SU-DHL-6 (cell line): ENCODE data around the gene CHRND.

Experiments
- H2AFZ ChIP-seq: fragments of 200-600 bp; sonication (generic); 2 replicates; pipeline ENCODE4 v1.6.1; 2014; ENCODE audit warnings: low read depth, mild to moderate bottlenecking, moderate library complexity, mixed read lengths, antibody characterized with exemption, low read length; ENCODE audit not compliant: severe bottlenecking
- H3F3A ChIP-seq: fragments of 200-600 bp; shearing (Covaris generic); 2 replicates; pipeline ENCODE4 v1.6.0; 2016; ENCODE audit warnings: antibody characterized with exemption, mild to moderate bottlenecking; ENCODE audit not compliant: insufficient read depth
- H3K27ac ChIP-seq: fragments of 200-600 bp; sonication (generic); 2 replicates; pipeline ENCODE4 v1.5.1; 2016; ENCODE audit warnings: low read depth, mild to moderate bottlenecking, low read length, moderate library complexity, mixed read lengths
- H3K27me3 ChIP-seq: fragments of 200-600 bp; sonication (generic), shearing (Covaris generic); 2 replicates; pipeline ENCODE4 v1.6.0; 2014; ENCODE audit warnings: mild to moderate bottlenecking, low read length
- H3K36me3 ChIP-seq: fragments of 200-600 bp; sonication (generic); 2 replicates; pipeline ENCODE4 v1.6.1; 2014; ENCODE audit warnings: mild to moderate bottlenecking, low read length, mixed read lengths
- H3K4me2 ChIP-seq: fragments of 300-600, 200-600 bp; shearing (Covaris generic), sonication (generic); 2 replicates; pipeline ENCODE4 v1.6.0; 2014; ENCODE audit warnings: low read length, low read depth, mild to moderate bottlenecking; ENCODE audit not compliant: poor library complexity, severe bottlenecking
- H3K4me3 ChIP-seq: fragments of 200-600 bp; sonication (generic); 2 replicates; pipeline ENCODE4 v1.5.1; 2014; ENCODE audit warnings: antibody characterized with exemption, low read length, mild to moderate bottlenecking, mixed read lengths; ENCODE audit not compliant: insufficient read depth, poor library complexity, severe bottlenecking
- H3K79me2 ChIP-seq: fragments of 200-600 bp; sonication (generic); 2 replicates; pipeline ENCODE4 v1.6.1; 2014; ENCODE audit warnings: mild to moderate bottlenecking, low read length, moderate library complexity; ENCODE audit not compliant: insufficient read depth
- H3K9ac ChIP-seq: fragments of 200-600 bp; sonication (generic); 2 replicates; pipeline ENCODE4 v1.7.0; 2014; ENCODE audit warnings: mild to moderate bottlenecking, low read length
- H3K9me2 ChIP-seq: fragments of 200-600 bp; sonication (generic); replicated peaks from 2 replicates; pipeline ENCODE4 v1.6.1; 2014; ENCODE audit warnings: low read length; ENCODE audit not compliant: insufficient read depth
- H3K9me3 ChIP-seq: fragments of 200-600 bp; sonication (generic); 2 replicates; pipeline ENCODE4 v1.6.1; 2014; ENCODE audit warnings: low read length, mixed read lengths; ENCODE audit not compliant: insufficient read depth
- H4K20me1 ChIP-seq: fragments of 200-600 bp; sonication (generic); 2 replicates; pipeline ENCODE4 v1.6.1; 2014; ENCODE audit warnings: low read depth, mild to moderate bottlenecking, antibody characterized with exemption, low read length, moderate library complexity, mixed read lengths
- EZH2phosphoT487 ChIP-seq: fragments of 200-600 bp; sonication (generic), shearing (Covaris generic); conservative IDR thresholded peaks from 2 replicates; pipeline ENCODE4 v1.6.1; 2018; ENCODE audit warnings: mild to moderate bottlenecking, antibody characterized with exemption, low read length, moderate library complexity, mixed read lengths
- TF ChIP-seq, protein P1 (sequence below): fragments of 200-600 bp; sonication (generic); IDR thresholded peaks from one replicate; pipeline ENCODE4 v1.5.1; 2017; ENCODE audit warnings: antibody characterized with exemption, mild to moderate bottlenecking, low read length, moderate library complexity; ENCODE audit not compliant: insufficient read depth, poor library complexity, severe bottlenecking

The CHRND gene

DNA sequence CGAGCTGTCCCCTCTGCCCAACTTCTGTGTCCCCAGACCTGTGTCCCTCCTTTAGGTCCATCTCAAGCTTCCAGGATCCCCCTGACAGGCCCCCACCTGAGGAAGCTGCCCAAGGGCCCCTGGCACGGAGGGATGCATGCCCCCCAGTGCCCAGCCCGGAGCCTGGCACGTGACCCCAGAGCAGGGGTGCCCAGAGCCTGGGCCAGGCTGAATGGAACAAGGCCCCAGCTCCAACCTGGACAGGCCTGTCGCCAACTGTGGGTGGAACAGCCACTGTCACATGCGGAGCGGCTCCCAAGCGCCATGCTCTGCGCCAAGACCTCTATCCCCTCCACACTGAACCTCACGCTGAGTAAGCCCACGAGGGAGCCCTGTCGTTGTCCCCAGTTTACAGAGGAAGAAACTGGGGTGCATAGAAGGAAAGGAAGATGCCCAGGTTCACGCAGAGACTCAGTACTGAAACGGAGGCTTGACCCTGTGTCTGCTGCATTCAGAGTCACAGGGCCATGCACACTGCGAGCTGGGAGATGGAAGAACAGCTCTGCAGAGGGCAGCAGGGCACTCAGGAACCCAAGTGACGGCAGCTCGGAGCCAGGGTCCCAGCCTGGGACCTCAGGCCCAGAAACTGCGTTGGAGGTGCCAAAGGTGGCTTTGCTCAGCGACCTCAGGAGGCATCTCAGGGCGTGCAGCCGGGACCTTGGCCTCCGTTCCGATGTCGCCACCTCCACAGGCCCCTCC, 32.8 kb upstream of the CHRND start:
- H3F3A ChIP-seq, result no peaks in the 10 kb centered on the region
- no peaks in the 10 kb centered on the region for H3K79me2 ChIP-seq
- no peak for TF ChIP-seq EZH2phosphoT487
- TF ChIP-seq, protein P1, sequence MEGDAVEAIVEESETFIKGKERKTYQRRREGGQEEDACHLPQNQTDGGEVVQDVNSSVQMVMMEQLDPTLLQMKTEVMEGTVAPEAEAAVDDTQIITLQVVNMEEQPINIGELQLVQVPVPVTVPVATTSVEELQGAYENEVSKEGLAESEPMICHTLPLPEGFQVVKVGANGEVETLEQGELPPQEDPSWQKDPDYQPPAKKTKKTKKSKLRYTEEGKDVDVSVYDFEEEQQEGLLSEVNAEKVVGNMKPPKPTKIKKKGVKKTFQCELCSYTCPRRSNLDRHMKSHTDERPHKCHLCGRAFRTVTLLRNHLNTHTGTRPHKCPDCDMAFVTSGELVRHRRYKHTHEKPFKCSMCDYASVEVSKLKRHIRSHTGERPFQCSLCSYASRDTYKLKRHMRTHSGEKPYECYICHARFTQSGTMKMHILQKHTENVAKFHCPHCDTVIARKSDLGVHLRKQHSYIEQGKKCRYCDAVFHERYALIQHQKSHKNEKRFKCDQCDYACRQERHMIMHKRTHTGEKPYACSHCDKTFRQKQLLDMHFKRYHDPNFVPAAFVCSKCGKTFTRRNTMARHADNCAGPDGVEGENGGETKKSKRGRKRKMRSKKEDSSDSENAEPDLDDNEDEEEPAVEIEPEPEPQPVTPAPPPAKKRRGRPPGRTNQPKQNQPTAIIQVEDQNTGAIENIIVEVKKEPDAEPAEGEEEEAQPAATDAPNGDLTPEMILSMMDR, result no peak
- H3K4me2 ChIP-seq, result no peak overlapping the region
- H3K27me3 ChIP-seq, result no peaks in the 10 kb centered on the region
- no peaks in the 10 kb centered on the region for H3K9me3 ChIP-seq
- no peak overlapping the region for H3K9ac ChIP-seq
- no peak overlapping the region for H3K4me3 ChIP-seq
- no peaks in the 10 kb centered on the region for H4K20me1 ChIP-seq
- H2AFZ ChIP-seq, result no peak overlapping the region
- no peaks in the 10 kb centered on the region for H3K36me3 ChIP-seq
- H3K27ac ChIP-seq, result no peak overlapping the region
- H3K9me2 ChIP-seq, result no peaks in the 10 kb centered on the region

- H3K4me3 ChIP-seq, result no peak overlapping the region
- no peaks in the 10 kb centered on the region for H3K79me2 ChIP-seq
- H4K20me1 ChIP-seq, result no peaks in the 10 kb centered on the region
- no peaks in the 10 kb centered on the region for H3K36me3 ChIP-seq
- H3K27me3 ChIP-seq, result no peaks in the 10 kb centered on the region
- H3K27ac ChIP-seq, result no peak overlapping the region
- H3K4me2 ChIP-seq, result no peak overlapping the region
- H3K9me2 ChIP-seq, result no peaks in the 10 kb centered on the region
- no peak overlapping the region for H3K9ac ChIP-seq
- no peaks in the 10 kb centered on the region for H3K9me3 ChIP-seq
- no peak overlapping the region for H2AFZ ChIP-seq
- TF ChIP-seq, protein P1, result no peak
- no peak for TF ChIP-seq EZH2phosphoT487
- no peaks in the 10 kb centered on the region for H3F3A ChIP-seq
Measured at GRCh38 chr2:232493701-232494474, 32.1 kb upstream of the CHRND start.

GRCh38 chr2:232494542-232494941, 31.4 kb upstream of the CHRND start:
- H3K79me2 ChIP-seq, result no peaks in the 10 kb centered on the region
- no peaks in the 10 kb centered on the region for H3K9me2 ChIP-seq
- TF ChIP-seq, protein P1, result no peak
- TF ChIP-seq EZH2phosphoT487, result no peak
- H3K4me2 ChIP-seq, result no peak overlapping the region
- no peak overlapping the region for H3K9ac ChIP-seq
- H3K4me3 ChIP-seq, result no peak overlapping the region
- no peak overlapping the region for H2AFZ ChIP-seq
- H3K36me3 ChIP-seq, result no peaks in the 10 kb centered on the region
- H3K9me3 ChIP-seq, result no peaks in the 10 kb centered on the region
- no peaks in the 10 kb centered on the region for H3F3A ChIP-seq
- no peak overlapping the region for H3K27ac ChIP-seq
- no peaks in the 10 kb centered on the region for H3K27me3 ChIP-seq
- H4K20me1 ChIP-seq, result no peaks in the 10 kb centered on the region
